Smooth muscle cell (in vitro differentiated cells): Measurements from ENCODE around the gene MESP1. TPM values are rescaled to one million over a fixed set of nuclear protein-coding genes. Genes with fewer than 3 reads are reported as not detected.

Experiments used
- DNase-seq: peaks from one replicate; lab custom pipeline; 2025; ENCODE audit not compliant: unreplicated experiment; lab: John Stamatoyannopoulos, UW
- H2AFZ ChIP-seq: fragments of 200-600 bp; sonication (generic); 2 replicates; pipeline ENCODE4 v1.6.0; 2016; ENCODE audit warnings: antibody characterized with exemption, low read depth, mild to moderate bottlenecking
- H3F3A ChIP-seq: fragments of 200-600 bp; sonication (generic); 2 replicates; pipeline ENCODE4 v1.6.0; 2017; ENCODE audit warnings: antibody characterized with exemption, low read depth
- H3K27ac ChIP-seq: fragments of 200-600 bp; sonication (generic); 2 replicates; pipeline ENCODE4 v1.5.1; 2016; ENCODE audit warnings: low read depth, mild to moderate bottlenecking
- H3K27me3 ChIP-seq: fragments of 200-600 bp; sonication (generic); 2 replicates; pipeline ENCODE4 v1.6.1; 2016; ENCODE audit warnings: low read depth, mild to moderate bottlenecking
- H3K36me3 ChIP-seq: fragments of 200-600 bp; sonication (generic); 2 replicates; pipeline ENCODE4 v1.5.1; 2016; ENCODE audit warnings: low read depth
- H3K4me1 ChIP-seq: fragments of 200-600 bp; sonication (generic); 2 replicates; pipeline ENCODE4 v1.5.1; 2016; ENCODE audit warnings: low read depth
- H3K4me2 ChIP-seq: fragments of 200-600 bp; sonication (generic); 2 replicates; pipeline ENCODE4 v1.6.0; 2016; ENCODE audit warnings: mild to moderate bottlenecking
- H3K4me3 ChIP-seq: fragments of 200-600 bp; sonication (generic); 2 replicates; pipeline ENCODE4 v1.5.1; 2016; ENCODE audit warnings: mild to moderate bottlenecking
- H3K79me2 ChIP-seq: fragments of 200-600 bp; sonication (generic); 2 replicates; pipeline ENCODE4 v1.6.0; 2016; ENCODE audit warnings: low read depth, mild to moderate bottlenecking
- H3K9ac ChIP-seq: fragments of 200-600 bp; sonication (generic); 2 replicates; pipeline ENCODE4 v1.6.0; 2016; ENCODE audit warnings: low read depth
- H3K9me3 ChIP-seq: fragments of 200-600 bp; sonication (generic); replicated peaks from 2 replicates; pipeline ENCODE4 v1.5.1; 2016; ENCODE audit warnings: low read depth
- H4K20me1 ChIP-seq: fragments of 200-600 bp; sonication (generic); 2 replicates; pipeline ENCODE4 v1.6.0; 2016; ENCODE audit warnings: low read depth
- WGBS: methylation state at CpG from one replicate; pipeline ENCODE4 v1.1.7; 2016; ENCODE audit warnings: low lambda C conversion rate; 5-methylcytosine and 5-hydroxymethylcytosine counted together
- polyA plus RNA-seq: library from polyadenylated mRNA; unstranded; fragments of >200 nt; fragmentation: Nextera tagmentation; extraction: Ambion mirVana; gene quantifications from 2 replicates; pipeline ENCODE4 v1.2.1, GENCODE V29; 2016
- total RNA-seq: library from RNA; depleted of rRNA; stranded (reverse); fragments of >200 nt; gene quantifications from 2 replicates; pipeline ENCODE4 v1.2.3, GENCODE V29; 2014
- TF ChIP-seq, protein P1 (sequence below): fragments of 200-600 bp; sonication (generic); IDR thresholded peaks from 2 replicates; pipeline ENCODE4 v1.5.1; 2017; ENCODE audit warnings: borderline replicate concordance, mild to moderate bottlenecking, antibody characterized with exemption; ENCODE audit not compliant: insufficient read depth, poor library complexity, severe bottlenecking

Gene MESP1
- total and polyA plus RNA-seq, 2 experiments from 2014 or later: 0.67 TPM; not detected in 1

DNA sequence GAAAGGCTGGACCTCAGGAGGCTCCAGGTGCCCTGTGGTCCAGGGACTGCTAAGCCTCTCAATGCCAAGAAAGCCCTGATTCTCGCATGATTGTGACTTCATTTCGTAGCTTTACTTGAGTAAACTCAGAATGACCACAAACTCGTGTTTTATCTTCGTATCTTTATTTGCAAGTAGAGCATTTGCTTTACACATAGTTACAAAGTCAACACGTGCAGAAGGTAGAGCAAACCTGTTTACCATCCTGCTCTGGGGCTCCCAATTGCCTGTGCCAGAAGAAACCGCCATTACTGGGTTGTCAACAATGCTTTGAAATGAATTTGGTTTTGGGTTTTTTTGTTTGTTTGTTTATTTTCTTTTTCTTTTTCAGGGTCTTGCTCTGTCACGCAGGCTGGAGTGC, 5.8 kb upstream of the MESP1 start:
- Histone ChIP-seq H3K4me3 (no peak overlapping the region), H3K27me3 (no peaks in the 10 kb centered on the region), H3K36me3 (no peaks in the 10 kb centered on the region), H4K20me1 (no peaks in the 10 kb centered on the region), H3K9me3 (no peaks in the 10 kb centered on the region), H3K4me1 (no peaks in the 10 kb centered on the region), H3K9ac (no peak overlapping the region), H3K27ac (no peak overlapping the region), H2AFZ (no peak overlapping the region), H3F3A (no peaks in the 10 kb centered on the region), H3K4me2 (no peak overlapping the region), H3K79me2 (no peaks in the 10 kb centered on the region)
- no peak for DNase-seq
- 81% methylated on average over 7 of the region's 7 CpGs for whole genome bisulfite sequencing
- TF ChIP-seq, protein P1, sequence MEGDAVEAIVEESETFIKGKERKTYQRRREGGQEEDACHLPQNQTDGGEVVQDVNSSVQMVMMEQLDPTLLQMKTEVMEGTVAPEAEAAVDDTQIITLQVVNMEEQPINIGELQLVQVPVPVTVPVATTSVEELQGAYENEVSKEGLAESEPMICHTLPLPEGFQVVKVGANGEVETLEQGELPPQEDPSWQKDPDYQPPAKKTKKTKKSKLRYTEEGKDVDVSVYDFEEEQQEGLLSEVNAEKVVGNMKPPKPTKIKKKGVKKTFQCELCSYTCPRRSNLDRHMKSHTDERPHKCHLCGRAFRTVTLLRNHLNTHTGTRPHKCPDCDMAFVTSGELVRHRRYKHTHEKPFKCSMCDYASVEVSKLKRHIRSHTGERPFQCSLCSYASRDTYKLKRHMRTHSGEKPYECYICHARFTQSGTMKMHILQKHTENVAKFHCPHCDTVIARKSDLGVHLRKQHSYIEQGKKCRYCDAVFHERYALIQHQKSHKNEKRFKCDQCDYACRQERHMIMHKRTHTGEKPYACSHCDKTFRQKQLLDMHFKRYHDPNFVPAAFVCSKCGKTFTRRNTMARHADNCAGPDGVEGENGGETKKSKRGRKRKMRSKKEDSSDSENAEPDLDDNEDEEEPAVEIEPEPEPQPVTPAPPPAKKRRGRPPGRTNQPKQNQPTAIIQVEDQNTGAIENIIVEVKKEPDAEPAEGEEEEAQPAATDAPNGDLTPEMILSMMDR: no peak

DNA sequence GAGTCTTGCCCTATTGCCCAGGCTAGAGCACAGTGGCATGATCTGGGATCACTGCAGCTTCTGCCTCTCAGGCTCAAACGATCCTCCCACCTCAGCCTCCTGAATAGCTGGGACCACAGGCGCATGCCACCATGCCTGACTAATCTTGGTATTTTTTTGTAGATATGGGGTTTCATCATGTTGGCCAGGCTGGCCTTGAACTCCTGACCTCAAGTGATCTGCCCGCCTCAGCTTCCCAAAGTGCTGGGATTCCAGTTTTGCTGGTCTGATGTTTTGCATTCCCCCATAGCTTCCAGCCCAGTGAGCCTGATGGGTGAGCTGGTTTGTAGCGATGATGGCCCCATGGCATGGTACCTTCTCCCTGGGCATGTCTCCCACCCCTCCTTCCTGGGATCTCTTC, 4.7 kb upstream of the MESP1 start:
- Histone ChIP-seq H3K4me2 (no peak overlapping the region), H3K4me1 (peaks cover 5% of the 10 kb centered on the region), H3K27ac (no peak overlapping the region), H3K27me3 (no peaks in the 10 kb centered on the region), H2AFZ (no peak overlapping the region), H3K9ac (no peak overlapping the region), H4K20me1 (no peaks in the 10 kb centered on the region), H3K79me2 (no peaks in the 10 kb centered on the region), H3K9me3 (no peaks in the 10 kb centered on the region), H3K4me3 (no peak overlapping the region), H3K36me3 (no peaks in the 10 kb centered on the region), H3F3A (no peaks in the 10 kb centered on the region)
- DNase-seq: no peak
- 90% methylated on average over 4 of the region's 4 CpGs for WGBS
- TF ChIP-seq, protein P1: no peak

DNA sequence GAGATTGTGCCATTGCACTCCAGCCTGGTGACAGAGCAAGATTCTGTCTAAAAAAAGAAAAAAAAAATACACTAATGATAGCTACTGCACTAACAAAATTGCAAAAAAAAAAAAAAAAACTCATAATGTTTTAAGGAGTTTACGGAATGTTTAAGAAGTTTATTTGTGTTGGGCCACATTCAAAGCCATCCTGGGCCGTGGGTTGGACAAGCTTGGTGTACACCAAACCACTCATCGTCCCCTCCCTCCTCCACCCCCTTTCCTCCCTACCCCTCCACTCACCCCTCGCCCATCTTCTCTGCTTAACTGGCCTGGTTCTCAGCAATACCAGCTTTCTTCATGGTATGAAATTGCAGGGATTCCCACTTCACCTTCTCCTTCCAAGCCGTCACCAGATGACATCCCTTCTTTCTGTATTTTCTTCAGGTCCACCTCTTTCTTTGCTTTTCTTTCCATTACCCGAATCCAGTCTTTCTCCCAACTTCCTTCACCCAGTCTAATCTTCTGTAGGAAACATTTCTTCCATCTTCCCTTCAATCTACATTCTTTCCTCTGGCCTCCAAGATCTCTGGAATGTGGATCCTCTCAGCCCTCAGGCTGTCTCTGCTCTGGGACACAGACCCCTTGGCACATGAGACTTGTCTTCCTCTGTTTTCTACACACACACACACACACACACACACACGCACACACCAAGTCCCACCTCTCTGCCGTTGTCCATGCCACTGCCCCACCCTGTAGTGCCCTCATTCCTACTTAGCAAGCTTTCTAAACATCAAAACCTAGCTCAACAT, 3.5 kb upstream of the MESP1 start:
- no peak overlapping the region for H3K27ac ChIP-seq
- no peak overlapping the region for H3K4me2 ChIP-seq
- H3K9ac ChIP-seq: no peak overlapping the region
- H3F3A ChIP-seq: no peaks in the 10 kb centered on the region
- H2AFZ ChIP-seq: no peak overlapping the region
- H4K20me1 ChIP-seq: no peaks in the 10 kb centered on the region
- H3K79me2 ChIP-seq: no peaks in the 10 kb centered on the region
- no peaks in the 10 kb centered on the region for H3K9me3 ChIP-seq
- WGBS: 76% methylated on average over 8 of the region's 8 CpGs
- H3K4me3 ChIP-seq: no peak overlapping the region
- peaks cover 5% of the 10 kb centered on the region for H3K4me1 ChIP-seq
- H3K27me3 ChIP-seq: peaks cover 9% of the 10 kb centered on the region
- no peaks in the 10 kb centered on the region for H3K36me3 ChIP-seq
- no peak for DNase-seq
- TF ChIP-seq, protein P1: no peak

DNA sequence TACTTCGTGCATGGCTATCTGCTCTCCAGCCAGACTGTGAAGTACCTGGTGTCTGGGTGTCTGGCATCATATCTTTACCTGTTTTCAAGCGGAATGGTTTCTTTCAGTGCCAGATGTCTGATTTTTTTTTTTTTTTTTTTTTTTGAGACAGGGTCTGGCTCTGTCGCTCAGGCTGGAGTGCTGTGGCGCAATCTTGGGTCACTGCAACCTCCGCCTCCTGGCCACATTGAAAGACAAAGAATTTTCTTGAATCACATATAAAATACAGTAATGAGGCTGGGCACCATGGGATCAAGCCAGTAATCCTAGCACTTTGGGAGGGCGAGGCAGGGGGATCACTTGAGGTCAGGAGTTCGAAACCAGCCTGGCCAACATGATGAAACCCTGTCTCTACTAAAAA, 2.8 kb upstream of the MESP1 start:
- no peak overlapping the region for H3K9ac ChIP-seq
- H3K9me3 ChIP-seq: no peaks in the 10 kb centered on the region
- TF ChIP-seq, protein P1: no peak
- H3F3A ChIP-seq: no peaks in the 10 kb centered on the region
- no peak overlapping the region for H2AFZ ChIP-seq
- no peak overlapping the region for H3K4me2 ChIP-seq
- H4K20me1 ChIP-seq: no peaks in the 10 kb centered on the region
- H3K4me3 ChIP-seq: no peak overlapping the region
- peaks cover 5% of the 10 kb centered on the region for H3K4me1 ChIP-seq
- H3K27me3 ChIP-seq: peaks cover 16% of the 10 kb centered on the region
- DNase-seq: no peak
- H3K79me2 ChIP-seq: no peaks in the 10 kb centered on the region
- WGBS: 90% methylated on average over 7 of the region's 7 CpGs
- H3K36me3 ChIP-seq: no peaks in the 10 kb centered on the region
- no peak overlapping the region for H3K27ac ChIP-seq
